AG04449 (cell line): ENCODE data around the gene NAV2.

Experiments
- CTCF ChIA-PET: fragments of 350-600 bp; formaldehyde crosslinking; extraction: SDS; loops from one replicate; lab custom pipeline; 2021; ENCODE audit warnings: antibody characterized with exemption; lab: Yijun Ruan, JAX
- POLR2A ChIA-PET: fragments of 400-600, 350-600 bp; formaldehyde crosslinking; extraction: SDS; loops from one replicate; lab custom pipeline; 2020; ENCODE audit warnings: antibody characterized with exemption, inconsistent platforms; lab: Yijun Ruan, JAX
- DNase-seq: peaks from one replicate; pipeline ENCODE4 v3.0.0-alpha.2; 2010; ENCODE audit warnings: low read depth, low spot score
- H3K4me3 ChIP-seq: 2 replicates; pipeline ENCODE4 v1.5.1; 2011; ENCODE audit warnings: low read depth, mild to moderate bottlenecking, control low read depth, low read length
- CTCF ChIP-seq: IDR thresholded peaks from one replicate; pipeline ENCODE4 v1.5.1; 2011; ENCODE audit warnings: mild to moderate bottlenecking, moderate library complexity, low read length, control low read depth, inconsistent platforms; ENCODE audit not compliant: insufficient read depth; ENCODE audit errors: missing control alignments

The NAV2 gene

GRCh38 chr11:19768197-19768596 lies 55.6 kb downstream of the NAV2 start:
- POLR2A ChIA-PET, result no interaction called here

GRCh38 chr11:19768815-19769214 lies 56.2 kb downstream of the NAV2 start:
- POLR2A ChIA-PET, result no interaction called here
- TF ChIP-seq CTCF, result no peak
- CTCF ChIA-PET, result interaction anchor here (0.6 to 1.2 kb wide), 4 partner anchors 20 to 585 kb away, joined by 3 to 4 read pairs (median 3); no protein-coding TSS in a partner anchor
- no peak for DNase-seq
- H3K4me3 ChIP-seq, result no peak overlapping the region

More at GRCh38 chr11:19768197-19768596, 55.6 kb downstream of the NAV2 start:
- no peak for DNase-seq
- CTCF ChIA-PET, result interaction anchor here (1.2 to 1.8 kb wide), 3 partner anchors 12 to 208 kb away, joined by 3 to 4 read pairs (median 3); no protein-coding TSS in a partner anchor
- H3K4me3 ChIP-seq, result no peak overlapping the region
- TF ChIP-seq CTCF, result no peak

- POLR2A ChIA-PET, result no interaction called here
- CTCF ChIA-PET, result interaction anchor here (0.9 kb wide), 1 partner anchor 16 kb away, joined by 4 read pairs; no protein-coding TSS in a partner anchor
- TF ChIP-seq CTCF, result no peak
- no peak for DNase-seq
- no peak overlapping the region for H3K4me3 ChIP-seq
Measured at GRCh38 chr11:19769820-19770219, 57.2 kb downstream of the NAV2 start.

GRCh38 chr11:19770277-19770676 lies 57.6 kb downstream of the NAV2 start:
- no peak for DNase-seq
- CTCF ChIA-PET, result interaction anchor here (0.9 kb wide), 2 partner anchors 10 to 16 kb away, joined by 3 to 4 read pairs; no protein-coding TSS in a partner anchor
- POLR2A ChIA-PET, result no interaction called here
- H3K4me3 ChIP-seq, result no peak overlapping the region
- no peak for TF ChIP-seq CTCF

- no peak overlapping the region for H3K4me3 ChIP-seq
- POLR2A ChIA-PET, result no interaction called here
- CTCF ChIA-PET, result interaction anchor here (1.2 to 1.7 kb wide), 2 partner anchors 9 to 24 kb away, joined by 3 to 5 read pairs; no protein-coding TSS in a partner anchor
- no peak for TF ChIP-seq CTCF
- DNase-seq, result no peak
Measured at GRCh38 chr11:19771463-19771862, 58.8 kb downstream of the NAV2 start.

- no peak for DNase-seq
- ChIA-PET POLR2A (no interaction called here), CTCF (interaction anchor here (0.7 to 1.7 kb wide), 6 partner anchors 8 to 218 kb away, joined by 3 to 5 read pairs (median 3); no protein-coding TSS in a partner anchor)
- H3K4me3 ChIP-seq, result no peak overlapping the region
- no peak for TF ChIP-seq CTCF
Measured at GRCh38 chr11:19772480-19772879, 59.8 kb downstream of the NAV2 start.
